PC-3 (cell line): ENCODE data around the gene PLEKHM2.

Experiments used
- EZH2 ChIP-seq: fragments of 300-600 bp; sonication (generic); IDR thresholded peaks from one replicate; pipeline ENCODE4 v1.6.1; 2017; ENCODE audit warnings: antibody characterized with exemption, mild to moderate bottlenecking, low read length; ENCODE audit not compliant: unreplicated experiment
- EZH2phosphoT487 ChIP-seq: fragments of 300-600 bp; sonication (generic); IDR thresholded peaks from 2 replicates; pipeline ENCODE4 v1.6.1; 2018; ENCODE audit warnings: mild to moderate bottlenecking, antibody characterized with exemption, low read length, borderline replicate concordance
- TF ChIP-seq, protein P1 (sequence below): fragments of 300-600 bp; sonication (generic); conservative IDR thresholded peaks from 2 replicates; pipeline ENCODE4 v1.5.1; 2017; ENCODE audit warnings: antibody characterized with exemption, low read depth, mild to moderate bottlenecking, low read length

- TF ChIP-seq, protein P1, sequence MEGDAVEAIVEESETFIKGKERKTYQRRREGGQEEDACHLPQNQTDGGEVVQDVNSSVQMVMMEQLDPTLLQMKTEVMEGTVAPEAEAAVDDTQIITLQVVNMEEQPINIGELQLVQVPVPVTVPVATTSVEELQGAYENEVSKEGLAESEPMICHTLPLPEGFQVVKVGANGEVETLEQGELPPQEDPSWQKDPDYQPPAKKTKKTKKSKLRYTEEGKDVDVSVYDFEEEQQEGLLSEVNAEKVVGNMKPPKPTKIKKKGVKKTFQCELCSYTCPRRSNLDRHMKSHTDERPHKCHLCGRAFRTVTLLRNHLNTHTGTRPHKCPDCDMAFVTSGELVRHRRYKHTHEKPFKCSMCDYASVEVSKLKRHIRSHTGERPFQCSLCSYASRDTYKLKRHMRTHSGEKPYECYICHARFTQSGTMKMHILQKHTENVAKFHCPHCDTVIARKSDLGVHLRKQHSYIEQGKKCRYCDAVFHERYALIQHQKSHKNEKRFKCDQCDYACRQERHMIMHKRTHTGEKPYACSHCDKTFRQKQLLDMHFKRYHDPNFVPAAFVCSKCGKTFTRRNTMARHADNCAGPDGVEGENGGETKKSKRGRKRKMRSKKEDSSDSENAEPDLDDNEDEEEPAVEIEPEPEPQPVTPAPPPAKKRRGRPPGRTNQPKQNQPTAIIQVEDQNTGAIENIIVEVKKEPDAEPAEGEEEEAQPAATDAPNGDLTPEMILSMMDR, result no peak
- TF ChIP-seq EZH2phosphoT487, result no peak
- TF ChIP-seq EZH2, result no peak
Observed at GRCh38 chr1:15756143-15757015, 72.3 kb downstream of the PLEKHM2 start.
